A673 (cell line): Measurements from ENCODE around the gene OR5V1. TPM values are rescaled to one million over a fixed set of nuclear protein-coding genes. Genes with fewer than 3 reads are reported as not detected.

Experiments used
- total RNA-seq: library from RNA; stranded (reverse); gene quantifications from 2 replicates; pipeline ENCODE4 v1.2.3, GENCODE V29; 2021

OR5V1 gene
- total RNA-seq, 1 experiment from 2014 or later, result not detected

Other genes starting within 250 kb of the OR5V1 start
- not detected in 2 replicates for gene OR2J2, start 198.0 kb downstream of the OR5V1 start, total RNA-seq
- gene OR14J1, start 67.2 kb downstream of the OR5V1 start, total RNA-seq, result not detected in 2 replicates
- not detected in 2 replicates for gene OR12D3, start 6.4 kb upstream of the OR5V1 start, total RNA-seq
- gene OR12D2, start 26.8 kb upstream of the OR5V1 start, total RNA-seq, result not detected in 2 replicates
- not detected in 2 replicates for gene OR12D1, start 46.1 kb upstream of the OR5V1 start, total RNA-seq
- gene OR10C1, start 70.4 kb upstream of the OR5V1 start, total RNA-seq, result not detected in 2 replicates
- not detected in 2 replicates for gene OR11A1, start 88.2 kb upstream of the OR5V1 start, total RNA-seq
- gene OR2H1, start 88.3 kb upstream of the OR5V1 start, total RNA-seq, result not detected in 2 replicates
- gene MAS1L, start 119.1 kb upstream of the OR5V1 start, total RNA-seq, result not detected in 2 replicates
- gene UBD, start 190.9 kb upstream of the OR5V1 start, total RNA-seq, result not detected in 2 replicates
- not detected in 2 replicates for gene OR2H2, start 216.3 kb upstream of the OR5V1 start, total RNA-seq